Measurements from ENCODE around the gene ROBO1. TPM values are rescaled to one million over a fixed set of nuclear protein-coding genes. Genes with fewer than 3 reads are reported as not detected.

The ROBO1 gene
- total RNA-seq, 1 donor from 2014 or later: 169 TPM

DNA sequence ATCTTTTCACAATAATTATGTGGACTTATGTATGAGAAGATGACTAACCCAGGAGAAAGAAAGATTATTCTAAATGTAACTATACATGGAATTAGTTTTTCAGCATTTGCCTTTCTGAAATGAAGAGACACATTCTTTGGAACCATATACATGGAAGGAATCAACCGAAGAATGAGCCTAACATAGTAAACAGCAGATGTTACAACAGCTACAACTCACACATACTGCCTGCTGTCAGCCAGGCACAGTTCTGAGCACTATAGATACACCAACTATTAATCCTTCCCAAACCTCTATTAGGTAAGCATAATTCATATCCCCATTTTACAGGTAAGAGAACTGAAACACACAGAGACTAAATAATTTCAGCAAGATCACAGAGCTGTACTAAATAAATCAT lies 840.0 kb downstream of the ROBO1 start:
- peaks cover 5% of the 10 kb centered on the region for H3K4me1 ChIP-seq
- H4K20me1 ChIP-seq (ENCODE audit: low read depth): peaks cover 12% of the 10 kb centered on the region
- TF ChIP-seq EZH2 (IDR thresholded peaks at IDR 0.05) (no peak), CTCF (IDR thresholded peaks at IDR 0.05) (no peak), EZH2phosphoT487 (IDR thresholded peaks at IDR 0.05) (no peak)
- no peaks in the 10 kb centered on the region for H3K27me3 ChIP-seq
- peak overlapping the region; percentile 66 for H3K27ac ChIP-seq
- H3K79me2 ChIP-seq (ENCODE audit: low read depth): peaks cover 99% of the 10 kb centered on the region
- H3K36me3 Mint-ChIP-seq: peaks cover 7% of the 10 kb centered on the region
- H3K27ac Mint-ChIP-seq: no peak overlapping the region
- H3K9me3 ChIP-seq (ENCODE audit: low read depth): no peaks in the 10 kb centered on the region
- H3K36me3 ChIP-seq: peaks cover 10% of the 10 kb centered on the region
- no peak overlapping the region for H2AFZ ChIP-seq (replicated peaks)
- DNase-seq (ENCODE audit: low spot score): no peak
- no peak overlapping the region for H3K4me2 ChIP-seq
- peaks cover 2% of the 10 kb centered on the region for H3K4me1 Mint-ChIP-seq
- H3F3A ChIP-seq (ENCODE audit: low read depth): no peaks in the 10 kb centered on the region
- H3K4me3 Mint-ChIP-seq: no peak overlapping the region
- no peak overlapping the region for H3K9ac ChIP-seq
- H3K9me3 Mint-ChIP-seq: no peaks in the 10 kb centered on the region
- no peaks in the 10 kb centered on the region for H3K27me3 Mint-ChIP-seq (ENCODE audit: insufficient read depth, low read depth)
- no peak overlapping the region for H3K4me3 ChIP-seq

- Histone ChIP-seq H3K4me2 (no peak overlapping the region), H3K27ac (no peak overlapping the region), H3K4me3 (no peak overlapping the region), H3K79me2 (ENCODE audit: low read depth) (peaks cover 99% of the 10 kb centered on the region), H3K36me3 (peaks cover 10% of the 10 kb centered on the region), H2AFZ (replicated peaks) (no peak overlapping the region), H3K27me3 (no peaks in the 10 kb centered on the region), H3K9ac (no peak overlapping the region), H3K9me3 (ENCODE audit: low read depth) (no peaks in the 10 kb centered on the region), H3F3A (ENCODE audit: low read depth) (no peaks in the 10 kb centered on the region), H4K20me1 (ENCODE audit: low read depth) (peaks cover 12% of the 10 kb centered on the region), H3K4me1 (peaks cover 5% of the 10 kb centered on the region)
- no peak overlapping the region for H3K4me3 Mint-ChIP-seq
- no peaks in the 10 kb centered on the region for H3K27me3 Mint-ChIP-seq (ENCODE audit: insufficient read depth, low read depth)
- no peak overlapping the region for H3K27ac Mint-ChIP-seq
- no peak for DNase-seq (ENCODE audit: low spot score)
- no peak for TF ChIP-seq EZH2 (IDR thresholded peaks at IDR 0.05)
- no peak for TF ChIP-seq CTCF (IDR thresholded peaks at IDR 0.05)
- TF ChIP-seq EZH2phosphoT487 (IDR thresholded peaks at IDR 0.05): no peak
- peaks cover 2% of the 10 kb centered on the region for H3K4me1 Mint-ChIP-seq
- no peaks in the 10 kb centered on the region for H3K9me3 Mint-ChIP-seq
- H3K36me3 Mint-ChIP-seq: peaks cover 3% of the 10 kb centered on the region
These were observed 841.3 kb downstream of the ROBO1 start for GRCh38 chr3:78926523-78926922.

- no peak for TF ChIP-seq CTCF (IDR thresholded peaks at IDR 0.05)
- TF ChIP-seq EZH2 (IDR thresholded peaks at IDR 0.05): no peak
- TF ChIP-seq EZH2phosphoT487 (IDR thresholded peaks at IDR 0.05): no peak
- H3K4me3 ChIP-seq: no peak overlapping the region
- Mint-ChIP-seq H3K4me1 (peaks cover 2% of the 10 kb centered on the region), H3K36me3 (peaks cover 1% of the 10 kb centered on the region), H3K27ac (no peak overlapping the region), H3K27me3 (ENCODE audit: insufficient read depth, low read depth) (no peaks in the 10 kb centered on the region), H3K9me3 (no peaks in the 10 kb centered on the region), H3K4me3 (no peak overlapping the region)
- H3F3A ChIP-seq (ENCODE audit: low read depth): no peaks in the 10 kb centered on the region
- peaks cover 99% of the 10 kb centered on the region for H3K79me2 ChIP-seq (ENCODE audit: low read depth)
- H3K4me2 ChIP-seq: no peak overlapping the region
- no peak for DNase-seq (ENCODE audit: low spot score)
- H4K20me1 ChIP-seq (ENCODE audit: low read depth): peaks cover 3% of the 10 kb centered on the region
- H3K27ac ChIP-seq: no peak overlapping the region
- peaks cover 10% of the 10 kb centered on the region for H3K36me3 ChIP-seq
- no peak overlapping the region for H3K9ac ChIP-seq
- H3K9me3 ChIP-seq (ENCODE audit: low read depth): no peaks in the 10 kb centered on the region
- peaks cover 5% of the 10 kb centered on the region for H3K4me1 ChIP-seq
- H3K27me3 ChIP-seq: no peaks in the 10 kb centered on the region
- H2AFZ ChIP-seq (replicated peaks): no peak overlapping the region
These were observed 843.1 kb downstream of the ROBO1 start for GRCh38 chr3:78924711-78925110.
